ENCODE data around the gene MANF. TPM values are rescaled to one million over a fixed set of nuclear protein-coding genes. Genes with fewer than 3 reads are reported as not detected.
"Not testable (repeated sequence)": the region's sequence is repeated elsewhere in the genome, so short reads cannot be mapped to it uniquely, and the experiment has no call there.

The MANF gene
- total and polyA plus RNA-seq, 2 donors (not counting 1 experiment from before 2014, with no cell fraction given): 19.8 to 29.7 TPM

DNA sequence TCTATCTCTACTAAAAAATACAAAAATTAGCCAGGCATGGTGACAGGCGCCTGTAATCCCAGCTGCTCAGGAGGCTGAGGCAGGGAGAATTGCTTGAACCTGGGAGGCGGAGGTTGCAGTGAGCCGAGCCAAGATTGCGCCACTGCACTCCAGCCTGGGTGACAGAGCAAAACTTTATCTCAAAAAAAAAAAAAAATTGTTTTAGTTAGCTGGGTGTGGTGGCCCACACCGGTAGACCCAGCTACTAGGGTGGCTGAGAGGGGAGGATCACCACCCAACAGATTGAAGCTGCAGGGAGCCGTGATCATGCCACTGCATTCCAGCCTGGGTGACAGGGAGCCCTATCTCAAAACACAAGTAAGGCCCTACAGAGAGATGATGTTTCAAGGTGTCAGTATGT is 2.2 kb downstream of the MANF start:
- H3K9me3 Mint-ChIP-seq (ENCODE audit: insufficient read depth); H3K27me3 Mint-ChIP-seq; H3K27me3 ChIP-seq (replicated peaks in 1 of 4; ENCODE audit: control extremely low read depth in 1 of 4, control insufficient read depth in 3 of 4, insufficient read depth in 4 of 4, low read length in 3 of 4); H3K4me2 ChIP-seq (replicated peaks; ENCODE audit: low read depth, low read length, poor library complexity, severe bottlenecking); H3K27ac Mint-ChIP-seq; H3K9ac ChIP-seq (ENCODE audit: low read length); H3K27ac ChIP-seq (ENCODE audit: low read length in 2 of 2); H2AFZ ChIP-seq (ENCODE audit: insufficient read depth, low read depth, low read length, poor library complexity, severe bottlenecking); H3K9me3 ChIP-seq (ENCODE audit: control extremely low read depth in 1 of 3, control insufficient read depth in 2 of 3, insufficient read depth in 1 of 3, low read length in 2 of 3); DNase-seq; H3K4me3 Mint-ChIP-seq; H3K4me3 ChIP-seq (ENCODE audit: control extremely low read depth in 1 of 5, extremely low read depth in 1 of 5, insufficient read depth in 1 of 5, low read depth in 2 of 5, low read length in 4 of 5); ATAC-seq (ENCODE audit: low read depth): not testable (repeated sequence)
- intact Hi-C loops (cut with micrococcal nuclease): loop anchor here (5.0 to 10.0 kb wide), 2 partner anchors 555 to 1092 kb away; partner anchors contain the start of genes HYAL3, IFRD2, NAA80 and PARP3
- WGBS (ENCODE audit: insufficient coverage): no CpG with 5 or more reads among the region's 6 CpGs
- Histone ChIP-seq H4K20me1 (ENCODE audit: control insufficient read depth, insufficient read depth, low read length, poor library complexity, severe bottlenecking) (peaks cover 12% of the 10 kb centered on the region), H3K4me1 (ENCODE audit: control insufficient read depth in 2 of 2, insufficient read depth in 2 of 2, low read length in 2 of 2) (peaks cover 36 to 45% of the 10 kb centered on the region in 2 donors), H3K79me2 (ENCODE audit: control insufficient read depth, insufficient read depth, low read length) (peaks cover 48% of the 10 kb centered on the region), H3K36me3 (replicated peaks in 1 of 2; ENCODE audit: control extremely low read depth in 1 of 2, control insufficient read depth in 1 of 2, extremely low read depth in 1 of 2, insufficient read depth in 2 of 2, low read length in 1 of 2) (peaks cover 0 to 21% of the 10 kb centered on the region in 2 experiments)
- H3K4me1 Mint-ChIP-seq: peaks cover 55% of the 10 kb centered on the region
- ChIA-PET CTCF (interaction anchor here (0.8 to 8.6 kb wide), 5 partner anchors 9 to 773 kb away, joined by 3 to 67 read pairs (median 18); partner anchors contain the start of genes CISH, DCAF1 and MAPKAPK3), POLR2A (interaction anchor here (0.6 kb wide), 1 partner anchor 113 kb away, joined by 6 read pairs; the partner anchor contains the start of gene DCAF1)

DNA sequence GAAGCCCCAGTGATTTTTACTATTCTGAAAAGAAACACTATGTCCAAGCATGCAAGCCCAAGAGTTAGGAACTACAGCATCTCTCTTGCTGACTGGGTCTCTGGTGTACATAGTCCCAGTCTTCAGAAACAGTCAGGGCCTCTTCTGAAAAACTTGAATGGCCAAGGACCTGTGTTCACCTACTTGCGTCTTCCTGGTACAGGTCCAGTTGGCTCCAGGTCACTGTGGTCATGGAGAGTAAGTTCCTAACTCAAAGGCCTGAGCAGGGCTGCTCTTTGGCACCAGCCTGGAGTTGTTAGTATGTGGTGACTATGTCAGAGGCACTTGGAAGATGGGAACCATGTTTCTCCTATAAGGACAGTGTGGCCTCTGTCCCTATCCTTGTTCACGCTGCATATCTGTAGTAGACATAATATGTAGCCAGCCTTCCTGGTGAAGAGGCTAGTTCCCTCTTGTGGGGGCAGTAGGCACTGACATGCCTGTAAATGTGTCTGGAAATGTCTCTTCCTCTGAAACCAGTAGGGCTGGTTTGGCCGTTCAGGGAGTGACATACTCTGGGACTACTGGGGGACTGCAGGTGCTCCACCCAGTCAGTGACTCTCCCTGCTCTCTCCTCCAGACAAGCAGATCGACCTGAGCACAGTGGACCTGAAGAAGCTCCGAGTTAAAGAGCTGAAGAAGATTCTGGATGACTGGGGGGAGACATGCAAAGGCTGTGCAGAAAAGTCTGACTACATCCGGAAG is 3.4 kb downstream of the MANF start:
- intact Hi-C loops (cut with micrococcal nuclease): loop anchor here (1.0 to 10.0 kb wide), 3 partner anchors 554 to 1094 kb away; partner anchors contain the start of genes HYAL3, IFRD2, NAA80 and PARP3
- Mint-ChIP-seq H3K4me1 (peaks cover 64% of the 10 kb centered on the region), H3K27me3 (no peaks in the 10 kb centered on the region), H3K9me3 (ENCODE audit: insufficient read depth) (no peaks in the 10 kb centered on the region), H3K4me3 (no peak overlapping the region), H3K27ac (peak overlapping the region; percentile 26)
- no peak overlapping the region for H3K4me2 ChIP-seq (replicated peaks; ENCODE audit: low read depth, low read length, poor library complexity, severe bottlenecking)
- H3K79me2 ChIP-seq (ENCODE audit: control insufficient read depth, insufficient read depth, low read length): peaks cover 56% of the 10 kb centered on the region
- ChIA-PET CTCF (interaction anchor here (0.6 to 8.6 kb wide), 8 partner anchors 10 to 774 kb away, joined by 3 to 67 read pairs (median 15); partner anchors contain the start of genes CISH, DCAF1 and MAPKAPK3), POLR2A (interaction anchor here (0.7 kb wide), 1 partner anchor 773 kb away, joined by 3 read pairs; no protein-coding TSS in a partner anchor)
- no peak overlapping the region for H3K9ac ChIP-seq (ENCODE audit: low read length)
- peaks cover 0 to 33% of the 10 kb centered on the region in 2 experiments for H3K36me3 ChIP-seq (replicated peaks in 1 of 2; ENCODE audit: control extremely low read depth in 1 of 2, control insufficient read depth in 1 of 2, extremely low read depth in 1 of 2, insufficient read depth in 2 of 2, low read length in 1 of 2)
- ATAC-seq (ENCODE audit: low read depth) (no peak), DNase-seq (peak; percentile 23)
- H4K20me1 ChIP-seq (ENCODE audit: control insufficient read depth, insufficient read depth, low read length, poor library complexity, severe bottlenecking): peaks cover 24% of the 10 kb centered on the region
- TF ChIP-seq, protein P1, sequence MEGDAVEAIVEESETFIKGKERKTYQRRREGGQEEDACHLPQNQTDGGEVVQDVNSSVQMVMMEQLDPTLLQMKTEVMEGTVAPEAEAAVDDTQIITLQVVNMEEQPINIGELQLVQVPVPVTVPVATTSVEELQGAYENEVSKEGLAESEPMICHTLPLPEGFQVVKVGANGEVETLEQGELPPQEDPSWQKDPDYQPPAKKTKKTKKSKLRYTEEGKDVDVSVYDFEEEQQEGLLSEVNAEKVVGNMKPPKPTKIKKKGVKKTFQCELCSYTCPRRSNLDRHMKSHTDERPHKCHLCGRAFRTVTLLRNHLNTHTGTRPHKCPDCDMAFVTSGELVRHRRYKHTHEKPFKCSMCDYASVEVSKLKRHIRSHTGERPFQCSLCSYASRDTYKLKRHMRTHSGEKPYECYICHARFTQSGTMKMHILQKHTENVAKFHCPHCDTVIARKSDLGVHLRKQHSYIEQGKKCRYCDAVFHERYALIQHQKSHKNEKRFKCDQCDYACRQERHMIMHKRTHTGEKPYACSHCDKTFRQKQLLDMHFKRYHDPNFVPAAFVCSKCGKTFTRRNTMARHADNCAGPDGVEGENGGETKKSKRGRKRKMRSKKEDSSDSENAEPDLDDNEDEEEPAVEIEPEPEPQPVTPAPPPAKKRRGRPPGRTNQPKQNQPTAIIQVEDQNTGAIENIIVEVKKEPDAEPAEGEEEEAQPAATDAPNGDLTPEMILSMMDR (IDR thresholded peaks at IDR 0.05): no peak
- no peak overlapping the region for H3K4me3 ChIP-seq (ENCODE audit: control extremely low read depth in 1 of 5, extremely low read depth in 1 of 5, insufficient read depth in 1 of 5, low read depth in 2 of 5, low read length in 4 of 5)
- no peaks in the 10 kb centered on the region for H3K9me3 ChIP-seq (ENCODE audit: control extremely low read depth in 1 of 3, control insufficient read depth in 2 of 3, insufficient read depth in 1 of 3, low read length in 2 of 3)
- no peaks in the 10 kb centered on the region for H3K27me3 ChIP-seq (replicated peaks in 1 of 4; ENCODE audit: control extremely low read depth in 1 of 4, control insufficient read depth in 3 of 4, insufficient read depth in 4 of 4, low read length in 3 of 4)
- peaks cover 39 to 50% of the 10 kb centered on the region in 2 donors for H3K4me1 ChIP-seq (ENCODE audit: control insufficient read depth in 2 of 2, insufficient read depth in 2 of 2, low read length in 2 of 2)
- no peak overlapping the region for H2AFZ ChIP-seq (ENCODE audit: insufficient read depth, low read depth, low read length, poor library complexity, severe bottlenecking)
- no peak overlapping the region for H3K27ac ChIP-seq (ENCODE audit: low read length in 2 of 2)
- WGBS (ENCODE audit: insufficient coverage): 91% methylated on average over 5 of the region's 6 CpGs
